PFSK-1 (cell line): ENCODE results near the gene KCNG2.

Experiments used
- FOXP2 ChIP-seq: optimal IDR thresholded peaks from 2 replicates; pipeline ENCODE3; 2011; ENCODE audit warnings: borderline replicate concordance, control low read depth, inconsistent platforms; ENCODE audit not compliant: insufficient read depth; ENCODE audit errors: extremely low read length, extremely low read depth
- POLR2AphosphoS5 ChIP-seq: IDR thresholded peaks from 2 replicates; pipeline ENCODE4 v1.6.1; 2012; ENCODE audit warnings: low read depth, mild to moderate bottlenecking, control low read depth, low read length, moderate library complexity
- REST ChIP-seq, 2 experiments: IDR thresholded peaks; 2 replicates each; pipeline versions ENCODE4 v1.6.1 to v1.8.0; 2011 to 2012; ENCODE audit warnings: low read depth in 2 of 2, low read length in 2 of 2, control low read depth in 1 of 2, inconsistent platforms in 1 of 2, mild to moderate bottlenecking in 1 of 2, moderate library complexity in 1 of 2; ENCODE audit not compliant: insufficient read depth in 1 of 2
- SIN3A ChIP-seq: IDR thresholded peaks from 2 replicates; pipeline ENCODE4 v1.6.1; 2012; ENCODE audit warnings: mild to moderate bottlenecking, low read length, moderate library complexity, borderline replicate concordance; ENCODE audit not compliant: insufficient read depth
- TAF1 ChIP-seq: IDR thresholded peaks from 2 replicates; pipeline ENCODE4 v1.6.1; 2012; ENCODE audit warnings: low read length, control low read depth, borderline replicate concordance; ENCODE audit not compliant: insufficient read depth

Gene KCNG2

GRCh38 chr18:79872527-79873444 is 75.0 kb downstream of the KCNG2 start:
- TF ChIP-seq FOXP2, result no peak
- no peak for TF ChIP-seq SIN3A
- no peak for TF ChIP-seq POLR2AphosphoS5
- TF ChIP-seq REST (IDR thresholded peaks at IDR 0.05; ENCODE audit: insufficient read depth in 1 of 2, low read depth in 2 of 2, low read length in 2 of 2), result no peak
- TF ChIP-seq TAF1, result no peak

GRCh38 chr18:79873449-79874110 is 75.8 kb downstream of the KCNG2 start:
- no peak for TF ChIP-seq REST (IDR thresholded peaks at IDR 0.05; ENCODE audit: insufficient read depth in 1 of 2, low read depth in 2 of 2, low read length in 2 of 2)
- TF ChIP-seq POLR2AphosphoS5, result no peak
- TF ChIP-seq FOXP2, result no peak
- TF ChIP-seq SIN3A, result no peak
- no peak for TF ChIP-seq TAF1

- TF ChIP-seq SIN3A (no peak), REST (IDR thresholded peaks at IDR 0.05; ENCODE audit: insufficient read depth in 1 of 2, low read depth in 2 of 2, low read length in 2 of 2) (no peak), FOXP2 (no peak), TAF1 (no peak), POLR2AphosphoS5 (no peak)
Measured at GRCh38 chr18:79874553-79875530, 77.1 kb downstream of the KCNG2 start.

GRCh38 chr18:79875531-79875919 is 77.8 kb downstream of the KCNG2 start:
- TF ChIP-seq POLR2AphosphoS5, result no peak
- no peak for TF ChIP-seq FOXP2
- TF ChIP-seq TAF1, result no peak
- no peak for TF ChIP-seq SIN3A
- TF ChIP-seq REST (IDR thresholded peaks at IDR 0.05; ENCODE audit: insufficient read depth in 1 of 2, low read depth in 2 of 2, low read length in 2 of 2), result no peak
